Endometrium (tissue), 2 donors: ENCODE measurements around the gene LILRB1.
"Not testable (repeated sequence)": the region's sequence is repeated elsewhere in the genome, so short reads cannot be mapped to it uniquely, and the experiment has no call there.

Experiments used
- FAIRE-seq: peaks from 2 replicates; lab custom pipeline; 2012; peaks lifted over from hg19 to GRCh38; lab: Jason Lieb, UNC
- donor health status: control.
- donor health status: control.

LILRB1 gene

DNA sequence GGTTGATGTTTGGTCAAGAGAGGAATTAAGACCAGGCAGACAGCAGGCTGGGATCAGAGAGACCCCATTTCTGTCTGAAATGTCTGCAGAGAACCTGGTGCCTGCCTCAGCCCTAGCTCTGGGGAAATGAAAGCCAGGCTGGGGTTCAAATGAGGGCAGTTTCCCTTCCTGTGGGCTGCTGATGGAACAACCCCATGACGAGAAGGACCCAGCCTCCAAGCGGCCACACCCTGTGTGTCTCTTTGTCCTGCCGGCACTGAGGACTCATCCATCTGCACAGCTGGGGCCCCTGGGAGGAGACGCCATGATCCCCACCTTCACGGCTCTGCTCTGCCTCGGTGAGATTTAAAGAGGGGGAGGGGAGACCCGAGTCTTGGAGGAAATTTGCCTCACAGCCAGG lies 32.4 kb downstream of the LILRB1 start, which contains the start of gene LILRB4:
Gene LILRB4, plus strand, starts transcription at position 256 of the 400 bp plus-strand sequence. Its CDS starts 49 bp downstream, at position 305.
- FAIRE-seq = no peak

- FAIRE-seq = no peak
These were observed 35.2 kb downstream of the LILRB1 start for GRCh38 chr19:54665530-54665929.

DNA sequence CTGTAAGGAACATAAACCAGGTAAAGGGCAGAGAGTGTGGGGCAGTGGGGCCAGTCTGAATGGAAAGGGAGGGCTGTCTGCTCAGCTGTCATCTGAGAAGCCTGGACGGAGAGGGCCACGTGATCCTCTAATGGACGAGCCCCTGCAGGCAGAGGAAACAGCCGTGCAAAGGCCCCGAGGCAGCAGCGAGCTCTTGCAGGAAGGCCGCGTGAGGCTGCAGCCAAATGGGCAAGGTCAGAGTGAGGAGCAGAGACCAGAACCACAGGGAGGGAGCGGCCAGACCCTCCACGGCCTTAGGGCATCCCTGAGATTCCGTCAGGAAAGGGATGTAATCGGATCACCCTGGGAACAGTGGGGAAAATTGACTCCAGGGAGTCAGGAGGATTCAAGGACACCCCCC lies 36.9 kb downstream of the LILRB1 start:
- FAIRE-seq = no peak

DNA sequence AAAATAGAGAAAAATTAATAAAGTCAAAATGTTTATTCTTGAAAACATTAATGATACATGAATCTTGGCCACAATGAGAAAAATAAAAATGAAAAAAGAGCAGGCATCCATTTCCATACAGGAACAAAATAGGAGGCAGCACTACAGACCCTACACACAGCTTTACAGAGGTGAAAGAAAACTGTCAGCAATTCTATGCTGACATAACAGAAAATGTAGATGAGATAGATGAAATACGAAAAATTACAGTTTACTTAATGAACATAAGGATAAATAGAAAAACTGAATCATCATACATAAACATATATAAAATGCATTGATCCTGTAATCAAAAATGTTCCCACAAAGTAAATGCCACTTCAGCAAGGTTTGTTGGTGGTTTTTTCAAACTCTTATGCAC lies 38.1 kb downstream of the LILRB1 start:
- no peak for FAIRE-seq

GRCh38 chr19:54670576-54671357 lies 40.5 kb downstream of the LILRB1 start:
- no peak for FAIRE-seq

DNA sequence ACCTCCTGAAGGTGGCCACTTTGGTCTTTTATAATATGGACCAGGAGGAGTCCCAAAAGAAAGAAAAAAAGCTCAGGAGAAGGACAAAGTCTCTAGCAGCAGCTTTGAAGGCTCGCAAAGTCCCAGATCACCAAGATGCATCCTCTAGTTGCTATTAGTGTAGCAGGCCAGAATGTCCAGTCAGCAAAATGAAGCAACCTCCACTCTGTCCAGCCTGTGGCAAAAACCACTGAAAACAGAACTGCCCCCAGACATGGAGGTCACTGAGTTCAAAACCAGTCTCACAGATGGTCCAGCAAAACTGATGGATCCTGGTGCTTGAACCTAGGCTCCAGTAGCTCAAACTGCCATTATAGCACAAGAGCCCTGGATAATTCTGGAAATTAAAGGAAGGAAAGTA lies 42.9 kb downstream of the LILRB1 start:
- FAIRE-seq = no peak

DNA sequence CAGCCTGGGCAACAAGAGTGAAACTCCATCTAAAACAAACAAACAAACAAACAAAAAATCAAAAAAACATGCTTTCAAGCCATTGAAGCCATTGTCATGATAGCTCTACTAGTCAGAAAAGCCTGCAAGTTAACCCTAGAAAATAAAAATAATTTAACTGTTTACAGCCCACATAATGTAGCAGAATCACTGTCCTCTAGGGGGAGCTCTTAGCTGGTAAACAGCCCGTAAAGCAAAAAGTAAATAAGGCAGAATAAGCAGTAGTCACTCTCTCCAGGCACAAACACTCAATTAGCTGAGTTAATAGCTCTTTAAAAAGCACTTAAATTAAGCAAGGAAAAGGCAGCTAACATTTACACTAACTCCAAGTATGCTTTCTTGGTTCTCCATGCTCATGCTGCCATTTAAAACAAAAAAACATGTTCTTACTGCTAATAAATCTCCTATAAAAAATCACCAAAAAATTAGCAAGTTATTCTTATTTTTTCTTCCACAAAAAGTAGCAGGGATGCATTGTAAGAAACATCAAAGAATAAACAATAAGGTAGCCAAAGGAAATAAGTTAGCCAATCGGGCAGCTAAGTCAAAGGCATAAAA lies 43.8 kb downstream of the LILRB1 start:
- FAIRE-seq = no peak

- peak; percentile 69 for FAIRE-seq
These were observed 46.0 kb downstream of the LILRB1 start for GRCh38 chr19:54676210-54676834.

GRCh38 chr19:54677217-54677616 lies 46.9 kb downstream of the LILRB1 start:
- FAIRE-seq = no peak

DNA sequence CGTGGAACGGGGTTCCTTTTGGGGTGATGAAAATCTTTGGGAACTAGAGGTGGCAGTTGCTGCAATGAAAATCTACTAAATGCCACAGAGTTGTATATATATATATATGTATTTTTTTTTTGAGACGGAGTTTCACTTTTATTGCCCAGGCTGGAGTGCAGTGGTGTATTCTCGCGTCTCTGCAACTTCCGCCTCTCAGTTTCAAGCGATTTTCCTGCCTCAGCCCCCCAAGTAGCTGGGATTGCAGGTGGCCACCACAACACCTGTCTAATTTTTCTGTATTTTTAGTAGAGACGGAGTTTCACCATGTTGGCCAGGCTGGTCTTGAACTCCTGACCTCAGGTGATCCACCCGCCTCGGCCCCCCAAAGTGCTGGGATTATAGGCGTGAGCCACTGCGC lies 51.3 kb downstream of the LILRB1 start:
- not testable (repeated sequence) for FAIRE-seq

GRCh38 chr19:54682306-54682856 lies 52.1 kb downstream of the LILRB1 start:
- no peak for FAIRE-seq

- FAIRE-seq = no peak
These were observed 54.2 kb downstream of the LILRB1 start for GRCh38 chr19:54684527-54684926.
